ENCODE measurements around the gene PLD5.
"Not testable (repeated sequence)": the region's sequence is repeated elsewhere in the genome, so short reads cannot be mapped to it uniquely, and the experiment has no call there.

PLD5 gene

DNA sequence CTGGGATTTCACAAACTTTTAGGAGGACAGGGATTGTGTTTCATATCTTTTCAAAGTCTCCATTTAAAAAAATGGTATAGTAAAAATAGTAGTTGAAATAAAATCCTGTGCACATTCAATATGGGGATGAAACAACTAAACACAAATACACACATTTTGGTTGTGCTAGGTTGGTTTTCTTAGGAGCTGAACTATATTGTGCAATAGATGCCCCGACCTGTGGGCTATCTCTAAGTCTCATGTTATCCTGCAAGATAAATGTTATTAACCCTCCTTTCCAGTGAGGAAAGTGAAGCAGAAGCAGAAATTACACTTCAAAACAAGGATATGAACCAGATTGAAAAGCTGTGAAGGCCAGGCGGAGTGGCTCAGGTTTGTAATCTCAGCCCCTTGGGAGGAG lies 1.3 kb upstream of the PLD5 start:
- Mint-ChIP-seq H3K27me3 (ENCODE audit: low read depth) (peaks cover 43% of the 10 kb centered on the region), H3K4me3 (peak overlapping the region; percentile 38), H3K27ac (no peak overlapping the region), H3K4me1 (ENCODE audit: low read depth) (peaks cover 2% of the 10 kb centered on the region), H3K9me3 (no peaks in the 10 kb centered on the region), H3K36me3 (ENCODE audit: low read depth) (no peaks in the 10 kb centered on the region)
- DNase-seq (ENCODE audit: low spot score), result no peak

GRCh38 chr1:242525360-242525722 lies 844 bp upstream of the PLD5 start:
- peaks cover 2% of the 10 kb centered on the region for H3K4me1 Mint-ChIP-seq (ENCODE audit: low read depth)
- peak overlapping the region; percentile 38 for H3K4me3 Mint-ChIP-seq
- H3K9me3 Mint-ChIP-seq, result no peaks in the 10 kb centered on the region
- no peak overlapping the region for H3K27ac Mint-ChIP-seq
- no peak for DNase-seq (ENCODE audit: low spot score)
- no peaks in the 10 kb centered on the region for H3K36me3 Mint-ChIP-seq (ENCODE audit: low read depth)
- peaks cover 43% of the 10 kb centered on the region for H3K27me3 Mint-ChIP-seq (ENCODE audit: low read depth)

DNA sequence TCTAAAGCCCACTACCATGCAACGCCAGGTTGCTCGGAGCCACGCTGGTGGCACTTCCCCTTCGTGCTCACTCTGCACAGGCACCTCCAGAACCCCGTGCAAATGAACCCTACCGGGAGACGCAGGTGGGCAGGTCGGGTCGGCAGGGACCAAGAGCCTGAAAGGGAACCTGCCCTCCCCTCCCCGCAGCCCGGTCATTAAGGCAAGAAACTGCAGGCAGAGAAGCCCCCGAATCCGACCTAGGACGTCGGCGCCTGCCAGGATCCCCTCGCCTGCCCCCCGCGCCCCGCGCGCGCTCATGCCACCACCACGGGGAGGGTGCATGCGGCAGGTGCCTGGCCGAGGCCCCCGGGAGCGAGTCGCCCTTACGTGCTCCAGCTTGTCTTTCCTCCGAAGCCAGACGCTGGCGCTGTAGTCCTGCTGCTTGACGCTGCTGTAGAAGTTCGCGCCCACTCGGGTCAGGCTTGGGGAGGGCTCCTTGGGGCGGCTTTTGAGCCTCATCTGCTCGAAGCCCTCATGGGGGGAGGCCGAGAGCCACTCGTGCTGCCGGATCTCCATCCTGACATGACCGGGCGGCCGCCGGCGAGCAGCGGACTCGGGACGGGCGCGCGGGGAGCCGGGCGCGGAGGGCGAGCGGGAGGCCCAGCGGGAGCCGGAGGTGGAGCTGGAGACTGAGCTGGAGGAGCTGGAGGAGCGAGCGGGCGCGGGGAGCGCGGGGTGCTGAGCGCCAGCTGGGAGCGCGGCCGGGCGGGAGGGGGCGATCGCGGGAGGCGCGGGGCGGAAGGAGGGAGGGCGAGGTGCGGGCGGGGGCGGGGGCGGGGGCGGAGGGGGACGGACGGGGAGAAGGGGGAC lies 552 bp downstream of the PLD5 start:
- no peak for DNase-seq (ENCODE audit: low spot score)
- Mint-ChIP-seq H3K4me3 (peak overlapping the region; percentile 32), H3K36me3 (ENCODE audit: low read depth) (no peaks in the 10 kb centered on the region), H3K27me3 (ENCODE audit: low read depth) (peaks cover 43% of the 10 kb centered on the region), H3K9me3 (no peaks in the 10 kb centered on the region), H3K4me1 (ENCODE audit: low read depth) (peaks cover 2% of the 10 kb centered on the region), H3K27ac (no peak overlapping the region)

GRCh38 chr1:242522996-242523718 lies 1.3 kb downstream of the PLD5 start:
- Mint-ChIP-seq H3K9me3 (no peaks in the 10 kb centered on the region), H3K36me3 (ENCODE audit: low read depth) (no peaks in the 10 kb centered on the region), H3K27ac (no peak overlapping the region), H3K27me3 (ENCODE audit: low read depth) (peaks cover 43% of the 10 kb centered on the region), H3K4me1 (ENCODE audit: low read depth) (peaks cover 2% of the 10 kb centered on the region), H3K4me3 (no peak overlapping the region)
- no peak for DNase-seq (ENCODE audit: low spot score)

DNA sequence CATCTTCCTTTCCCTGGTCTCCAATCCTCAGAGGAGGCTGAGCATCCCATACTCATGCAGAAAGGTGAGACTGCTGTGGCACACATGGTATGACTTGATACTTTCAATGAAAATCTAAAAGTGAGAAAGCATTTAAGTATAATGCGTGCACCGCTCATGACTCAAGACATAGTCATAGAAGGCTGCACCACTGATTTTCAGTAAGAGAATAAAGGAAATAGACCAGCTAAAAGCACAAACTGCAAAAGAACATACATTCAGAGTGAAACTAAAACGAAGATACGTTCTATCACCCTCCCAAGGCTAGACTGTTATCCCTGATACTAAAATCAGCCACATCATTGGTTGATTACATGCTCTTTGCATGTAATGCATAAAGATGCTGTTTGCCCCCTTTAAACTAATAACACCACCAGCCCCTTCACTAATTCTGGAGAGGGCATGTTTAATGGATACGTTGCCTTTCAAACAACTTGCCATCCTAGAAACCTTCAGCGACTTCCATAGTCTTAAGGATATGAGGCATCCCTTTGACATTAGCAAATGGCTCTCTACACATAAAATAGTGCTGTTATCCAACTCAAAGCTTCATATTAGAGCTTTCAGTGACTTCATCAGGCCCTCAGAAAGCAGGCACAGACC lies 2.1 kb downstream of the PLD5 start:
- Mint-ChIP-seq H3K27ac (no peak overlapping the region), H3K27me3 (ENCODE audit: low read depth) (peaks cover 43% of the 10 kb centered on the region), H3K36me3 (ENCODE audit: low read depth) (no peaks in the 10 kb centered on the region), H3K9me3 (no peaks in the 10 kb centered on the region), H3K4me1 (ENCODE audit: low read depth) (peaks cover 2% of the 10 kb centered on the region), H3K4me3 (no peak overlapping the region)
- no peak for DNase-seq (ENCODE audit: low spot score)

DNA sequence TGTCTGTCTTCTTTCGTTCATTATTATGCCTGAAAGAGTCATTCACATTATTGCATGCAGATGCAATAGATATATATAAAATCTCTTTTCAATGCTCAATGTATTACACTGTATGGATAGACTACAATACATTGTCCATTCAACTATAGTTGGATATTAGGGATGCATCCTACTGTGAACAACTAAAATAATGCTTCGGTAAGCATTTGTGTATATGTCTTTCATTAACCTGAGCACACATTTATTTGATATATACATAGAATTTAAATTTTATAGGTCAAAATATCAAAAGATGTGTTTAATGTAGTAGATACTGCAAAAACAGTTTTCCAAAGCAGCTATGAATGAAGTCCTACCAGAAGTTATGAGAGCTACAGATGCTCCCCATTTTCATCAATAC lies 8.9 kb downstream of the PLD5 start:
- Mint-ChIP-seq H3K27me3 (ENCODE audit: low read depth) (no peaks in the 10 kb centered on the region), H3K27ac (no peak overlapping the region), H3K4me3 (no peak overlapping the region), H3K36me3 (ENCODE audit: low read depth) (no peaks in the 10 kb centered on the region), H3K4me1 (ENCODE audit: low read depth) (no peaks in the 10 kb centered on the region), H3K9me3 (no peaks in the 10 kb centered on the region)
- DNase-seq (ENCODE audit: low spot score), result no peak

GRCh38 chr1:242506724-242507123 lies 17.8 kb downstream of the PLD5 start:
- H3K36me3 Mint-ChIP-seq (ENCODE audit: low read depth), result no peaks in the 10 kb centered on the region
- no peaks in the 10 kb centered on the region for H3K4me1 Mint-ChIP-seq (ENCODE audit: low read depth)
- no peaks in the 10 kb centered on the region for H3K9me3 Mint-ChIP-seq
- no peak overlapping the region for H3K4me3 Mint-ChIP-seq
- no peaks in the 10 kb centered on the region for H3K27me3 Mint-ChIP-seq (ENCODE audit: low read depth)
- no peak overlapping the region for H3K27ac Mint-ChIP-seq
- DNase-seq (ENCODE audit: low spot score), result no peak

DNA sequence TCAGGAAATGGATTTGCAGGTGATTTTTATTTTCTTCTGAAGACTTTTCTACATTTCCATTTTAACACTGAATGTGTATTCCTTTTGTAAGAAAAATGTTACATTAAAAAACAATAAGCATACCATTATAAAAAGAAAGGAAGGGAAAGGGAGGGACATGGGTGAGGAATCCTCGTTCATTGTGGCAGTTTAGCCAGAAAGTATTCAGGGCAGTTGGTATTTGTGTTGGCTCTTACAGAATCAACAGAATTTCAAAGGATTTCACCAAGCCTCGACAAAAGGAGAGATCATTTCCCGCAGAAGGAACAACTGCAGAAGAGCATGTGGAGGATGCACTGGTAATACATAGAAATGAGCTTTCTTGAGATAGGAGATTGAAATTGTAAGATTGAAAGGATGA lies 35.0 kb downstream of the PLD5 start:
- H3K27ac Mint-ChIP-seq, result no peak overlapping the region
- no peaks in the 10 kb centered on the region for H3K36me3 Mint-ChIP-seq (ENCODE audit: low read depth)
- no peak overlapping the region for H3K4me3 Mint-ChIP-seq
- no peak for DNase-seq (ENCODE audit: low spot score)
- no peaks in the 10 kb centered on the region for H3K27me3 Mint-ChIP-seq (ENCODE audit: low read depth)
- H3K4me1 Mint-ChIP-seq (ENCODE audit: low read depth), result no peaks in the 10 kb centered on the region
- H3K9me3 Mint-ChIP-seq, result no peaks in the 10 kb centered on the region

- Mint-ChIP-seq H3K27me3 (ENCODE audit: low read depth) (no peaks in the 10 kb centered on the region), H3K9me3 (no peaks in the 10 kb centered on the region)
These were observed 46.6 kb downstream of the PLD5 start for GRCh38 chr1:242477944-242478343.

DNA sequence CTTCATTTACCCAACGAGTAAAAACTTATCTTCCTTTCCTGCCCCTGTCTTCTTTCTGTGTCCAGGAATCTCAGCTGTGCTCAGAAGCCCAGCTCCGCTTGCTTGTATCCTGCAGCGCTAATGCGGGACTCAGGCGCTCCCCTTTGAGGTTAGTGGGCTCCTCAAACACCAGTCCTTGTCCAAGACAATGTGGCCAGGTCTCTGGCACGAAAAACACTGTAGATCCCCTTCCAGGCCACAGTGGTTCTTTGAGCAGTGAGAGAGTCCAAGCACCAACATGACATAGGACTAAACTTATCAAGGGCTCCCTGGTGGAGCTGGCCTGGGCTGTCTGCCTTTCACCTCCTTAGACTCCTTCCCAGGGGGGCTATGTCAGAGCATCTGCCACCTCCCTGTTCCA lies 53.7 kb downstream of the PLD5 start:
- H3K27ac Mint-ChIP-seq, result no peak overlapping the region
- H3K4me3 Mint-ChIP-seq, result no peak overlapping the region
- H3K4me1 Mint-ChIP-seq (ENCODE audit: low read depth), result no peaks in the 10 kb centered on the region
- H3K36me3 Mint-ChIP-seq (ENCODE audit: low read depth), result no peaks in the 10 kb centered on the region
- H3K27me3 Mint-ChIP-seq (ENCODE audit: low read depth), result no peaks in the 10 kb centered on the region
- no peaks in the 10 kb centered on the region for H3K9me3 Mint-ChIP-seq
- DNase-seq (ENCODE audit: low spot score), result no peak

More at GRCh38 chr1:242477944-242478343, 46.6 kb downstream of the PLD5 start:
- DNase-seq (ENCODE audit: low spot score), result no peak
- no peaks in the 10 kb centered on the region for H3K36me3 Mint-ChIP-seq (ENCODE audit: low read depth)
- no peaks in the 10 kb centered on the region for H3K4me1 Mint-ChIP-seq (ENCODE audit: low read depth)
- H3K27ac Mint-ChIP-seq, result no peak overlapping the region
- no peak overlapping the region for H3K4me3 Mint-ChIP-seq

DNA sequence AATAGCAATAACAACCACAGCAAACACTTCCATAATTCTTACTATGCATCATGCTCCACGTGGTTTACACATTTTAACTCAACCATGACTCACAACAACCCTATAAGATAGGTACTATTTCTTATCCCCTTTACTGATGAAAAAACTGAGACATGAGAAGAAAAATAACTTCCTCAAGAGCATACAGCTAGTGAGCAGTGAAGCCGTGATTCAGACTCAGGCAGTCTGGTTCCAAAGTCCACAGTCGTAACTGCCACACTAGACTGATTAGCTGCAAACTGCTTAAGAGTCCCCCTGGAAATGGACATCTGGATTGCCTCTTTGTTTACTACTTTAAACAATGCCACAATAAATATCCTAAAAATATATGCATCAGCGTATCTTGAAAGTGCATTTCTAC lies 55.7 kb downstream of the PLD5 start:
- Mint-ChIP-seq H3K27ac (no peak overlapping the region), H3K9me3 (no peaks in the 10 kb centered on the region), H3K36me3 (ENCODE audit: low read depth) (no peaks in the 10 kb centered on the region), H3K27me3 (ENCODE audit: low read depth) (no peaks in the 10 kb centered on the region), H3K4me1 (ENCODE audit: low read depth) (no peaks in the 10 kb centered on the region), H3K4me3 (no peak overlapping the region)
- DNase-seq (ENCODE audit: low spot score), result no peak

DNA sequence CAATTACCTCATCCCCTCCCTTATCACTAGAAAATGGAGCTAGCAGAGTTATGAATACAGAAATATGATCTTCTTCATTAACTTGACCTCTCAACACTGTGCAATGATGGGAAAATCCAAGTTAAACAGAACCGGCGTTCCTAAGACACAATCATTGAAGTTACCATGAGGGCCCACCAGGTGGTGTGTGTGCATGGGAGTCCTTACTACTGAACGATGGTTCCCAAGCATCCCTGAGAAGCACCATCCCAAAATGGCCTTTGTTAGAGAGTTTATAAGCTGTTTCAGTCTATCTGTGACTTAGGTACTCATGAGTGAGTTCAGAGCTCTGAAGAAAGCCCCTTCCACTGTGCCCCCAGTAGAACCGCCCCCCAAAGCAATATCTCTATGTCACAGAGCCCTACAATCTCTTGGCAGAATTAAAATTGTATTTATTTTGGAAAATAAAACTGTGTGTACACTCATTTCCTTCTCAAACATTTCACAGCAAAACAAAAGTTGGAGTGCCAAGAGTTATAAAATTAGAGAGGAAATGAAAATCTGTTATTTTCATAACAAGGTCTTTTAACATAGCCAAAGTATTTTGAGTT lies 56.8 kb downstream of the PLD5 start:
- no peaks in the 10 kb centered on the region for H3K27me3 Mint-ChIP-seq (ENCODE audit: low read depth)
- DNase-seq (ENCODE audit: low spot score), result no peak
- H3K4me1 Mint-ChIP-seq (ENCODE audit: low read depth), result no peaks in the 10 kb centered on the region
- no peaks in the 10 kb centered on the region for H3K36me3 Mint-ChIP-seq (ENCODE audit: low read depth)
- H3K27ac Mint-ChIP-seq, result no peak overlapping the region
- no peaks in the 10 kb centered on the region for H3K9me3 Mint-ChIP-seq
- H3K4me3 Mint-ChIP-seq, result no peak overlapping the region

DNA sequence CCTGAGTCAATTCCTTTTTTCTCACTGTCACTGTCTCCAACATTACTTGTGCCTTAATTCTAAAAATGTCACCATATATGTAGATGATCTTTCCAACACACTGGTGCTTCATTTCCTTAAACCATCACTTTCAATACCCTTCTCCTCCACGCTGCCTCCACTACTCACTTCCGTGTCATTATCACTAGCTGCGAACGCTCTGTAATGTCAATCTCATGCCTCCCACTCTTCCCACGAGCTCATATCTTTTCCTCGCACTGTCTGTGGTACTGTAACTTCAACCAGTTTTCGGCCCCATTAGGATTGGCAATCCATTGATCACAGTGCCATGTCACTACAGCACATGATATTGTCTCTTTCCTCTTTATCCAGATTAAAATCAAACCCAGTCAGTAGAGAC lies 61.6 kb downstream of the PLD5 start:
- no peaks in the 10 kb centered on the region for H3K4me1 Mint-ChIP-seq (ENCODE audit: low read depth)
- H3K4me3 Mint-ChIP-seq, result no peak overlapping the region
- H3K9me3 Mint-ChIP-seq, result no peaks in the 10 kb centered on the region

GRCh38 chr1:242459740-242460139 lies 64.8 kb downstream of the PLD5 start:
- H3K36me3 Mint-ChIP-seq (ENCODE audit: low read depth); H3K4me1 Mint-ChIP-seq (ENCODE audit: low read depth); H3K27me3 Mint-ChIP-seq (ENCODE audit: low read depth); H3K27ac Mint-ChIP-seq; H3K9me3 Mint-ChIP-seq; H3K4me3 Mint-ChIP-seq; DNase-seq (ENCODE audit: low spot score): not testable (repeated sequence)

More for the DNA sequence above, 61.6 kb downstream of the PLD5 start:
- no peaks in the 10 kb centered on the region for H3K27me3 Mint-ChIP-seq (ENCODE audit: low read depth)
- H3K27ac Mint-ChIP-seq, result no peak overlapping the region
- no peak for DNase-seq (ENCODE audit: low spot score)
- no peaks in the 10 kb centered on the region for H3K36me3 Mint-ChIP-seq (ENCODE audit: low read depth)

All from T-helper 2 cell treated with Interferon-gamma antibody and Interleukin-4, amounts not matched to agents 5 μg/mL and 100 μg/mL, for 36 hours (primary cell).